GM12878 (cell line): ENCODE measurements around the gene LY6G6D. TPM values are rescaled to one million over a fixed set of nuclear protein-coding genes. Genes with fewer than 3 reads are reported as not detected.

ENCODE experiments used
- ATAC-seq: fragments of 200-7000 bp; cut with Tn5 transposase; 3 replicates; pipeline ENCODE4 v1.9.1; 2020; ENCODE audit warnings: mild to moderate bottlenecking, moderate library complexity
- BruUV-seq: library from RNA; stranded (reverse); fragments of 400-500 nt; replicated peaks from 2 replicates; lab custom pipeline; 2021; lab: Mats Ljungman, UMichigan
- CTCF ChIA-PET: fragments of 300-600 bp; sonication (Branson Sonifier 250); formaldehyde crosslinking; extraction: SDS; loops from one replicate; lab custom pipeline; 2021; ENCODE audit warnings: inconsistent platforms; lab: Yijun Ruan, JAX
- POLR2A ChIA-PET: fragments of 350-600 bp; formaldehyde crosslinking; extraction: SDS; loops from one replicate; lab custom pipeline; 2021; ENCODE audit warnings: inconsistent platforms; lab: Charles Lee
- RAD21 ChIA-PET: fragments of 300-600 bp; sonication (Branson Sonifier 250); formaldehyde crosslinking; loops from one replicate; lab custom pipeline; 2023; ENCODE audit warnings: antibody characterized with exemption; ENCODE audit not compliant: unreplicated experiment; lab: Charles Lee
- SMC1A ChIA-PET: fragments of 300-600 bp; sonication (Branson Sonifier 250); formaldehyde crosslinking; loops from one replicate; lab custom pipeline; 2023; ENCODE audit not compliant: unreplicated experiment, uncharacterized antibody; lab: Charles Lee
- DNase-seq: peaks from one replicate; pipeline ENCODE4 v3.0.0-alpha.2; 2011; ENCODE audit warnings: low read depth, low spot score
- FAIRE-seq: peaks from 3 replicates; lab custom pipeline; 2011; peaks lifted over from hg19 to GRCh38; lab: Jason Lieb, UNC
- H2AFZ ChIP-seq: 2 replicates; pipeline ENCODE4 v1.6.0; 2011; ENCODE audit warnings: low read depth, low read length, control low read depth; ENCODE audit not compliant: control insufficient read depth
- H3K27ac ChIP-seq: 2 replicates; pipeline ENCODE4 v1.5.1; 2011; ENCODE audit warnings: control low read depth; ENCODE audit not compliant: control insufficient read depth, insufficient read depth
- H3K27me3 ChIP-seq, 2 experiments: replicated peaks in 1 of 2; 2 replicates each; pipeline versions ENCODE4 v1.6.0 to v1.6.1; 2011; ENCODE audit warnings: low read length in 1 of 2; ENCODE audit not compliant: control insufficient read depth in 2 of 2, insufficient read depth in 2 of 2
- H3K36me3 ChIP-seq, 2 experiments: 2 replicates each; pipeline ENCODE4 v1.5.1; 2011; ENCODE audit warnings: low read length in 1 of 2; ENCODE audit not compliant: control insufficient read depth in 2 of 2, insufficient read depth in 2 of 2
- H3K4me1 ChIP-seq: 2 replicates; pipeline ENCODE4 v1.6.1; 2011; ENCODE audit warnings: mild to moderate bottlenecking, low read length, moderate library complexity, mixed read lengths; ENCODE audit not compliant: control insufficient read depth, insufficient read depth
- H3K4me2 ChIP-seq: 2 replicates; pipeline ENCODE4 v1.6.0; 2011; ENCODE audit warnings: control low read depth; ENCODE audit not compliant: control insufficient read depth, insufficient read depth
- H3K4me3 ChIP-seq: fragments of 200-600 bp; sonication (generic); 2 replicates; pipeline ENCODE4 v1.5.1; 2016
- H3K79me2 ChIP-seq: 2 replicates; pipeline ENCODE4 v1.6.0; 2011; ENCODE audit warnings: low read length; ENCODE audit not compliant: control insufficient read depth, insufficient read depth
- H3K9ac ChIP-seq: 2 replicates; pipeline ENCODE4 v1.8.0; 2011; ENCODE audit warnings: low read length, control low read depth, mixed read lengths; ENCODE audit not compliant: control insufficient read depth, insufficient read depth
- H3K9me3 ChIP-seq: replicated peaks from 3 replicates; pipeline ENCODE4 v1.5.1; 2011; ENCODE audit warnings: mild to moderate bottlenecking, low read length; ENCODE audit not compliant: control insufficient read depth, insufficient read depth
- H4K20me1 ChIP-seq: 2 replicates; pipeline ENCODE4 v1.6.0; 2011; ENCODE audit not compliant: control insufficient read depth, insufficient read depth
- CBFB ChIP-seq: IDR thresholded peaks from 2 replicates; pipeline ENCODE4 v1.6.1; 2016; ENCODE audit warnings: antibody characterized with exemption, low read depth
- NFIC ChIP-seq: IDR thresholded peaks from 2 replicates; pipeline ENCODE4 v1.6.1; 2012; ENCODE audit warnings: low read depth, mild to moderate bottlenecking, inconsistent platforms, low read length, moderate library complexity
- NFYB ChIP-seq: IDR thresholded peaks from 2 replicates; pipeline ENCODE4 v1.6.1; 2011; ENCODE audit warnings: low read depth, mild to moderate bottlenecking, low read length, improper control_type of control experiment, moderate library complexity; ENCODE audit not compliant: insufficient read depth
- NR2F1 ChIP-seq: fragments of 450-650 bp; conservative IDR thresholded peaks from 2 replicates; pipeline ENCODE4 v1.6.1; 2017; ENCODE audit warnings: mild to moderate bottlenecking
- PAX8 ChIP-seq: fragments of 450-650 bp; IDR thresholded peaks from 2 replicates; pipeline ENCODE4 v1.6.1; 2017; ENCODE audit warnings: mild to moderate bottlenecking, moderate library complexity
- WGBS: methylation state at CpG from one replicate; pipeline ENCODE4 v1.1.6; 2016; ENCODE audit warnings: low lambda C conversion rate; ENCODE audit not compliant: insufficient replicate concordance, insufficient coverage; ENCODE audit errors: missing lambda C conversion rate; 5-methylcytosine and 5-hydroxymethylcytosine counted together
- in situ Hi-C: fragments of 300-500 bp; cut with MboI; formaldehyde crosslinking; loops from 9 replicates; pipeline ENCODE4 v1.14.3; 2018; ENCODE audit warnings: mixed read lengths
- intact Hi-C: fragments of 100-400 bp; cut with micrococcal nuclease; formaldehyde crosslinking; loops from one replicate; pipeline ENCODE4 v1.14.2; 2022; ENCODE audit not compliant: unreplicated experiment
- polyA plus RNA-seq, 11 experiments: library from polyadenylated mRNA; depleted of rRNA in 4 of 11; unstranded in 6 of 11; stranded (reverse) in 5 of 11; fragments of >200 nt; fragmentation: Nextera tagmentation in 4 of 11; fragmentation: Illumina TruSeq in 1 of 11; extraction: Ambion mirVana in 4 of 11; extraction: Trizol in 1 of 11; gene quantifications; 1 replicate in 1 of 11; 2 replicates in 10 of 11; pipeline versions ENCODE4 v1.2.1 to v1.2.3, GENCODE V29; 2011 to 2016; ENCODE audit warnings: inconsistent platforms in 2 of 11, missing spikeins in 2 of 11, low read depth in 1 of 11
- total RNA-seq, 4 experiments: library from RNA; depleted of rRNA in 3 of 4; stranded (reverse); fragments of >200 nt in 3 of 4; fragmentation: Illumina TruSeq in 1 of 4; extraction: Trizol in 1 of 4; gene quantifications; 2 replicates each; pipeline versions ENCODE4 v1.2.1 to v1.2.3, GENCODE V29; 2013 to 2021
- TF ChIP-seq, protein P1 (sequence below): fragments of 450-650 bp; formaldehyde crosslinking; IDR thresholded peaks from 2 replicates; pipeline ENCODE4 v1.5.0; 2022; ENCODE audit warnings: mild to moderate bottlenecking, missing genetic modification characterization

The LY6G6D gene
- total and polyA plus RNA-seq, 10 of the 15 experiments (the other 5 are each of a cell fraction or from before 2014, with no cell fraction given) = not detected

DNA sequence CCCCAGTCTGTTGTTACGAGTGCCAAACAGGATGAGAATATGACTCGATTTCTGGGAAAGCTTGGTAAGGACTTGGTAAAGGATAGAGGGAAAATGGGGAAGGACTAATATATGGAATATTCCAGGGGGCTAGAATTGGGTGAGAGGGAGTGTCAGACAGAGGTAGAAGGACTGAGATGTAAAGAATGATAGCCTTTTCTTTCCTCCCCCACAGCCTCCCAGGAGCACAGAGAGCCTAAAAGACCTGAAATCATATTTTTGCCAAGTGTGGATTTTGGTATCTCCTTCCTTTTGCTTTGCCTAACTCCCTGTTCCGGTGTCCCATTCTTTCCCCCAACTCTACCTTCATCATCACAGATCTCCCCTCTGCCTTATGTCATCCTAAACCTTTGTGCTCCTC lies 27.7 kb downstream of the LY6G6D start:
- DNase-seq (no peak), ATAC-seq (no peak), FAIRE-seq (no peak)
- Histone ChIP-seq H3K9ac (no peak overlapping the region), H3K36me3 (peaks cover 1 to 4% of the 10 kb centered on the region in 2 experiments; a peak in 2 of 4 replicates), H3K4me3 (no peak overlapping the region), H3K79me2 (peaks cover 11% of the 10 kb centered on the region), H2AFZ (no peak overlapping the region), H3K9me3 (no peaks in the 10 kb centered on the region), H3K4me1 (peaks cover 12% of the 10 kb centered on the region), H3K27ac (no peak overlapping the region), H4K20me1 (no peaks in the 10 kb centered on the region), H3K27me3 (no peaks in the 10 kb centered on the region), H3K4me2 (no peak overlapping the region)
- RAD21 ChIA-PET = interaction anchor here (0.7 kb wide), 1 partner anchor 27 kb away, joined by 4 read pairs; no protein-coding TSS in a partner anchor
- intact Hi-C loops (no loop called here), in situ Hi-C loops (no loop called here)
- WGBS = 100% methylated on average over 3 of the region's 3 CpGs
- no TSS peak for BruUV-seq
- TF ChIP-seq NR2F1 (no peak), CBFB (no peak), NFYB (no peak), PAX8 (no peak), NFIC (no peak)
- TF ChIP-seq, protein P1, sequence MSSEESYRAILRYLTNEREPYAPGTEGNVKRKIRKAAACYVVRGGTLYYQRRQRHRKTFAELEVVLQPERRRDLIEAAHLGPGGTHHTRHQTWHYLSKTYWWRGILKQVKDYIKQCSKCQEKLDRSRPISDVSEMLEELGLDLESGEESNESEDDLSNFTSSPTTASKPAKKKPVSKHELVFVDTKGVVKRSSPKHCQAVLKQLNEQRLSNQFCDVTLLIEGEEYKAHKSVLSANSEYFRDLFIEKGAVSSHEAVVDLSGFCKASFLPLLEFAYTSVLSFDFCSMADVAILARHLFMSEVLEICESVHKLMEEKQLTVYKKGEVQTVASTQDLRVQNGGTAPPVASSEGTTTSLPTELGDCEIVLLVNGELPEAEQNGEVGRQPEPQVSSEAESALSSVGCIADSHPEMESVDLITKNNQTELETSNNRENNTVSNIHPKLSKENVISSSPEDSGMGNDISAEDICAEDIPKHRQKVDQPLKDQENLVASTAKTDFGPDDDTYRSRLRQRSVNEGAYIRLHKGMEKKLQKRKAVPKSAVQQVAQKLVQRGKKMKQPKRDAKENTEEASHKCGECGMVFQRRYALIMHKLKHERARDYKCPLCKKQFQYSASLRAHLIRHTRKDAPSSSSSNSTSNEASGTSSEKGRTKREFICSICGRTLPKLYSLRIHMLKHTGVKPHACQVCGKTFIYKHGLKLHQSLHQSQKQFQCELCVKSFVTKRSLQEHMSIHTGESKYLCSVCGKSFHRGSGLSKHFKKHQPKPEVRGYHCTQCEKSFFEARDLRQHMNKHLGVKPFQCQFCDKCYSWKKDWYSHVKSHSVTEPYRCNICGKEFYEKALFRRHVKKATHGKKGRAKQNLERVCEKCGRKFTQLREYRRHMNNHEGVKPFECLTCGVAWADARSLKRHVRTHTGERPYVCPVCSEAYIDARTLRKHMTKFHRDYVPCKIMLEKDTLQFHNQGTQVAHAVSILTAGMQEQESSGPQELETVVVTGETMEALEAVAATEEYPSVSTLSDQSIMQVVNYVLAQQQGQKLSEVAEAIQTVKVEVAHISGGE (CRISPR knock-in tag) = no peak
- CTCF ChIA-PET = interaction anchor here (1.0 to 1.6 kb wide), 2 partner anchors 10 to 27 kb away, joined by 4 read pairs; no protein-coding TSS in a partner anchor
- SMC1A ChIA-PET = interaction anchor here (0.9 kb wide), 1 partner anchor 27 kb away, joined by 3 read pairs; no protein-coding TSS in a partner anchor
- POLR2A ChIA-PET = interaction anchor here (0.5 kb wide), 1 partner anchor 95 kb away, joined by 3 read pairs; no protein-coding TSS in a partner anchor
